Measurements from ENCODE around the gene HPD. TPM values are rescaled to one million over a fixed set of nuclear protein-coding genes. Genes with fewer than 3 reads are reported as not detected.

HPD gene
- polyA plus RNA-seq, 1 of the 3 experiments (the other 2 are of a cell fraction): 1.9 TPM

DNA sequence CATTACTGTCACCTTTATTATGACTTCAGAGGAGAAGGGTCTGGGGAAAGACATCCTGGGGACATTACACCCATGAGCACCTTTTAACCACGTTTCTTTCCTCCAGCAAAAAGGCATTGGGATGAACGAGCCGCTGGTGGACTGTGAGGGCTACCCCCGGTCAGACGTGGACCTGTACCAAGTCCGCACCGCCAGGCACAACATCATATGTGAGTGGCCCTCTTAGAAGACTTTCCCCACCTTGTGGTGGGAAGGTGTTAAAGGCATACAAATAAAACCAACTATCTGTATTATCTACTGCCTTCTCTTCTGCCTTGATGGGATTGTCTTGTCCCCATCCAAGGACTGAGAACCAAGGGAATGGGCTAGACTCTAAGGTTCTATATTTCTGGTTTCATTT is 36.0 kb upstream of the HPD start:
- TF ChIP-seq CHD2 (IDR thresholded peaks at IDR 0.05; ENCODE audit: low read length, partially characterized antibody) (no peak), RXRA (IDR thresholded peaks at IDR 0.05; ENCODE audit: borderline replicate concordance, low read depth) (no peak), SMC3 (IDR thresholded peaks at IDR 0.05; ENCODE audit: low read depth, low read length) (0 out of 2 replicates have a peak, but pooled peaks have one; percentile 10), RFX5 (IDR thresholded peaks at IDR 0.05; ENCODE audit: low read length) (no peak), SIN3A (IDR thresholded peaks at IDR 0.05; ENCODE audit: borderline replicate concordance, low read depth, low read length) (no peak), MXI1 (IDR thresholded peaks at IDR 0.05; ENCODE audit: low read depth, low read length) (no peak), FOXJ3 (CRISPR knock-in tag; IDR thresholded peaks at IDR 0.05) (no peak), ELF1 (IDR thresholded peaks at IDR 0.05) (no peak), EZH2phosphoT487 (IDR thresholded peaks at IDR 0.05; ENCODE audit: borderline replicate concordance, low read depth) (no peak), FOSL2 (IDR thresholded peaks at IDR 0.05; ENCODE audit: borderline replicate concordance, low read depth) (no peak), GABPA (IDR thresholded peaks at IDR 0.05; ENCODE audit: low read depth) (no peak), TAF1 (IDR thresholded peaks at IDR 0.05; ENCODE audit: borderline replicate concordance, low read depth, low read length) (no peak), RAD21 (IDR thresholded peaks at IDR 0.05; ENCODE audit: low read length) (peak; percentile 40), MEF2A (IDR thresholded peaks at IDR 0.05; ENCODE audit: borderline replicate concordance, low read depth) (no peak), POLR2AphosphoS5 (IDR thresholded peaks at IDR 0.05; ENCODE audit: low read depth, low read length) (no peak), NFIC (IDR thresholded peaks at IDR 0.05; ENCODE audit: borderline replicate concordance) (no peak)
- TF ChIP-seq, protein P1, sequence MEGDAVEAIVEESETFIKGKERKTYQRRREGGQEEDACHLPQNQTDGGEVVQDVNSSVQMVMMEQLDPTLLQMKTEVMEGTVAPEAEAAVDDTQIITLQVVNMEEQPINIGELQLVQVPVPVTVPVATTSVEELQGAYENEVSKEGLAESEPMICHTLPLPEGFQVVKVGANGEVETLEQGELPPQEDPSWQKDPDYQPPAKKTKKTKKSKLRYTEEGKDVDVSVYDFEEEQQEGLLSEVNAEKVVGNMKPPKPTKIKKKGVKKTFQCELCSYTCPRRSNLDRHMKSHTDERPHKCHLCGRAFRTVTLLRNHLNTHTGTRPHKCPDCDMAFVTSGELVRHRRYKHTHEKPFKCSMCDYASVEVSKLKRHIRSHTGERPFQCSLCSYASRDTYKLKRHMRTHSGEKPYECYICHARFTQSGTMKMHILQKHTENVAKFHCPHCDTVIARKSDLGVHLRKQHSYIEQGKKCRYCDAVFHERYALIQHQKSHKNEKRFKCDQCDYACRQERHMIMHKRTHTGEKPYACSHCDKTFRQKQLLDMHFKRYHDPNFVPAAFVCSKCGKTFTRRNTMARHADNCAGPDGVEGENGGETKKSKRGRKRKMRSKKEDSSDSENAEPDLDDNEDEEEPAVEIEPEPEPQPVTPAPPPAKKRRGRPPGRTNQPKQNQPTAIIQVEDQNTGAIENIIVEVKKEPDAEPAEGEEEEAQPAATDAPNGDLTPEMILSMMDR (IDR thresholded peaks at IDR 0.05): peak; percentile 38; the same call in 1 of the 2 replicates
- TF ChIP-seq, protein P2, sequence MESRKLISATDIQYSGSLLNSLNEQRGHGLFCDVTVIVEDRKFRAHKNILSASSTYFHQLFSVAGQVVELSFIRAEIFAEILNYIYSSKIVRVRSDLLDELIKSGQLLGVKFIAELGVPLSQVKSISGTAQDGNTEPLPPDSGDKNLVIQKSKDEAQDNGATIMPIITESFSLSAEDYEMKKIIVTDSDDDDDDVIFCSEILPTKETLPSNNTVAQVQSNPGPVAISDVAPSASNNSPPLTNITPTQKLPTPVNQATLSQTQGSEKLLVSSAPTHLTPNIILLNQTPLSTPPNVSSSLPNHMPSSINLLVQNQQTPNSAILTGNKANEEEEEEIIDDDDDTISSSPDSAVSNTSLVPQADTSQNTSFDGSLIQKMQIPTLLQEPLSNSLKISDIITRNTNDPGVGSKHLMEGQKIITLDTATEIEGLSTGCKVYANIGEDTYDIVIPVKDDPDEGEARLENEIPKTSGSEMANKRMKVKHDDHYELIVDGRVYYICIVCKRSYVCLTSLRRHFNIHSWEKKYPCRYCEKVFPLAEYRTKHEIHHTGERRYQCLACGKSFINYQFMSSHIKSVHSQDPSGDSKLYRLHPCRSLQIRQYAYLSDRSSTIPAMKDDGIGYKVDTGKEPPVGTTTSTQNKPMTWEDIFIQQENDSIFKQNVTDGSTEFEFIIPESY (IDR thresholded peaks at IDR 0.05; ENCODE audit: borderline replicate concordance, low read depth): no peak
- TF ChIP-seq, protein P3, sequence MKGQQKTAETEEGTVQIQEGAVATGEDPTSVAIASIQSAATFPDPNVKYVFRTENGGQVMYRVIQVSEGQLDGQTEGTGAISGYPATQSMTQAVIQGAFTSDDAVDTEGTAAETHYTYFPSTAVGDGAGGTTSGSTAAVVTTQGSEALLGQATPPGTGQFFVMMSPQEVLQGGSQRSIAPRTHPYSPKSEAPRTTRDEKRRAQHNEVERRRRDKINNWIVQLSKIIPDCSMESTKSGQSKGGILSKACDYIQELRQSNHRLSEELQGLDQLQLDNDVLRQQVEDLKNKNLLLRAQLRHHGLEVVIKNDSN (IDR thresholded peaks at IDR 0.05; ENCODE audit: borderline replicate concordance, low read depth): no peak
- TF ChIP-seq, protein P4, sequence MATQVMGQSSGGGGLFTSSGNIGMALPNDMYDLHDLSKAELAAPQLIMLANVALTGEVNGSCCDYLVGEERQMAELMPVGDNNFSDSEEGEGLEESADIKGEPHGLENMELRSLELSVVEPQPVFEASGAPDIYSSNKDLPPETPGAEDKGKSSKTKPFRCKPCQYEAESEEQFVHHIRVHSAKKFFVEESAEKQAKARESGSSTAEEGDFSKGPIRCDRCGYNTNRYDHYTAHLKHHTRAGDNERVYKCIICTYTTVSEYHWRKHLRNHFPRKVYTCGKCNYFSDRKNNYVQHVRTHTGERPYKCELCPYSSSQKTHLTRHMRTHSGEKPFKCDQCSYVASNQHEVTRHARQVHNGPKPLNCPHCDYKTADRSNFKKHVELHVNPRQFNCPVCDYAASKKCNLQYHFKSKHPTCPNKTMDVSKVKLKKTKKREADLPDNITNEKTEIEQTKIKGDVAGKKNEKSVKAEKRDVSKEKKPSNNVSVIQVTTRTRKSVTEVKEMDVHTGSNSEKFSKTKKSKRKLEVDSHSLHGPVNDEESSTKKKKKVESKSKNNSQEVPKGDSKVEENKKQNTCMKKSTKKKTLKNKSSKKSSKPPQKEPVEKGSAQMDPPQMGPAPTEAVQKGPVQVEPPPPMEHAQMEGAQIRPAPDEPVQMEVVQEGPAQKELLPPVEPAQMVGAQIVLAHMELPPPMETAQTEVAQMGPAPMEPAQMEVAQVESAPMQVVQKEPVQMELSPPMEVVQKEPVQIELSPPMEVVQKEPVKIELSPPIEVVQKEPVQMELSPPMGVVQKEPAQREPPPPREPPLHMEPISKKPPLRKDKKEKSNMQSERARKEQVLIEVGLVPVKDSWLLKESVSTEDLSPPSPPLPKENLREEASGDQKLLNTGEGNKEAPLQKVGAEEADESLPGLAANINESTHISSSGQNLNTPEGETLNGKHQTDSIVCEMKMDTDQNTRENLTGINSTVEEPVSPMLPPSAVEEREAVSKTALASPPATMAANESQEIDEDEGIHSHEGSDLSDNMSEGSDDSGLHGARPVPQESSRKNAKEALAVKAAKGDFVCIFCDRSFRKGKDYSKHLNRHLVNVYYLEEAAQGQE (IDR thresholded peaks at IDR 0.05; ENCODE audit: low read depth, low read length): no peak
- peaks cover 90% of the 10 kb centered on the region for H3K79me2 ChIP-seq (ENCODE audit: insufficient read depth)
- no peaks in the 10 kb centered on the region for H3K9me3 ChIP-seq
- H3K36me3 ChIP-seq (replicated peaks in 1 of 2; ENCODE audit: control insufficient read depth in 1 of 2, insufficient read depth in 2 of 2, low read length in 1 of 2): peaks cover 11 to 46% of the 10 kb centered on the region in 2 experiments
- H3K9me2 ChIP-seq: no peaks in the 10 kb centered on the region
- DNase-seq: peak; percentile 49
- no peaks in the 10 kb centered on the region for H3K27me3 ChIP-seq (ENCODE audit: insufficient read depth)
- no peak overlapping the region for H3K9ac ChIP-seq
- H3K4me3 ChIP-seq (ENCODE audit: low read depth in 2 of 2, low read length in 1 of 2): no peak overlapping the region
- peaks cover 17% of the 10 kb centered on the region for H4K20me1 ChIP-seq (ENCODE audit: insufficient read depth)
- peaks cover 4 to 18% of the 10 kb centered on the region in 2 experiments; a peak in 2 of 4 replicates for H3K4me1 ChIP-seq (ENCODE audit: control insufficient read depth in 1 of 2, insufficient read depth in 2 of 2, low read depth in 1 of 2, low read length in 1 of 2)
- 0 out of 2 replicates have a peak overlapping the region, but pooled peaks have one; percentile 63 for H3K4me2 ChIP-seq
- peaks cover 19% of the 10 kb centered on the region for H3F3A ChIP-seq (replicated peaks; ENCODE audit: insufficient read depth)
- ChIA-PET CTCF (interaction anchor here (1.6 to 10.2 kb wide), 3 partner anchors 84 to 100 kb away, joined by 12 to 186 read pairs (median 65); partner anchors contain the start of gene RHOF), POLR2A (no interaction called here)
- peak overlapping the region in 1 of 2 experiments; percentile 64; a peak in 2 of 4 replicates for H3K27ac ChIP-seq (ENCODE audit: low read depth in 2 of 2, low read length in 1 of 2)
- H2AFZ ChIP-seq (ENCODE audit: low read depth): no peak overlapping the region
- 79% methylated on average over 7 of the region's 7 CpGs for WGBS (ENCODE audit: low lambda C conversion rate)
